GM21786 (cell line): ENCODE measurements around the gene TMEM200B.
"Not testable (repeated sequence)": the region's sequence is repeated elsewhere in the genome, so short reads cannot be mapped to it uniquely, and the experiment has no call there.

ENCODE experiments used
- ATAC-seq: cut with Tn5 transposase; IDR thresholded peaks from one replicate; pipeline ENCODE4 v1.9.1; 2021; ENCODE audit not compliant: unreplicated experiment

The TMEM200B gene

DNA sequence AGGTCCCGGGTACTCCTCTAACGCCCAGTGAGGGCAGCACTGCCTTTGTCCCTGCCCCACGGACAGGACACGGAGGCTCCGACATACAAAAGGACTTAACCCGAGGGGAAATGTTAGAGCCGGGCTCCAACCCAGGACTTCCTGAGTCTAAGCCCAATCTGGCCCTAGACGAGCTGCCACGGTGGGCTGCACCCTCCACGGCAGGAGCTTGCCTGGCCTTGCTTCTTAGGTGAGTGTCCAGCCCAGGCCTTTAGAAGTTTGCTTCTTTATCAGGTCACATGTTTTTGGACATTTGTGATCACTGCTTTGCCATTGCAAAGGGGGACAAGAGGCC, 11.0 kb upstream of the TMEM200B start:
- ATAC-seq = no peak

DNA sequence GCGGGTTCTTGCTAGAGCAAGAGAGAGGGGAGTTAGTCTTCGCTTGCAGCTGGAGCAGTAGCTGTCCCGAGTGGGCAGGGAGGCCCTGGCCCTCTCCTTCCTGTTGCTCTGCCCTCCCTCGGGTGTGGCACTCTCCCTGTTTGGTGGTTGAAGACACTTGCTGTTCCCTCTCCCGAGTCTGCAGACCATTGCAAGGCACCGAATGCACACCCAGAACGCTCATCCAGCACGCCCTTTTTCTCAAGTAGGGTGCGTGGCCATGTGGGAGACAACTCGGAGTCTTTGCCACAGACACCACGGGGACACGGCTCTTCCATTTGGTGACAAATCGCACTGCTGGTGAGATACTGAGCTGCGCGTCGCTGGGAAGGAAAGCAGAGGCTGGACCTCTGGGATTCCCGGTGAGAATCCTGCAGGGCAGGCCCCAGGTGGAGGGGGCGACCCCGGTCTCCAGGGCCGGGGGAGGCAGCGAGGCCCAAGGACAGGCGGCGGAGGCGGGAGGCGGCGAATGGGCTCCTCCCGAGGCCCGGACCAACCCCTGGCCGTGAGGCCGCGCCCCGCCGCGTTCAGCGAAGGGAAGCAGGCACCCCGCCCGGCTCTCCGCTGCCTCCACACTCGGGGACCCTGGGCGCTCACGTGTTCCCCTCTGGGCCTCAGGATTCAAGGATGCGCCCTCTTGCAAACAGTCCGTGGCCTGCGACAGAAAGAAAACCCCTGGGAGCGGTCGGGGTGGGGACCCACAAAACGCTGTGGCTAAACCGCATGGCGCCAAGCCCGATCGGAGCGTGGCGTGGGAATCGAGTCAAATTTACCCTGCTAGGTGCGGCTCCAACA, 10.4 kb upstream of the TMEM200B start:
- ATAC-seq = no peak

DNA sequence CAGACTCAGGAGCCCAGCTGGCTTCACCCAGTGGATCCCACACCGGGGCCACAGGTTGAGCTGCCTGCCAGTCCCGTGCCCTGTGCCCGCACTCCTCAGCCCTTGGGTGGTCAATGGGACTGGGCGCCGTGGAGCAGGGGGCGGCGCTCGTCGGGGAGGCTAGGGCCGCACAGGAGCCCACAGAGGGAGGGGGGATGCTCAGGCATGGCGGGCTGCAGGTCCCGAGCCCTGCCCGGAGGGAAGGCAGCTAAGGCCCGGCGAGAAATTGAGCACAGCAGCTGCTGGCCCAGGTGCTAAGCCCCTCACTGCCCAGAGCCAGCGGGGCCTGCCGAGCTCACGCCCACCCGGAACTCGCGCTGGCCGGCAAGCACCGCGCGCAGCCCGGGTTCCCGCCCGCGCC, 7.4 kb upstream of the TMEM200B start:
- not testable (repeated sequence) for ATAC-seq

DNA sequence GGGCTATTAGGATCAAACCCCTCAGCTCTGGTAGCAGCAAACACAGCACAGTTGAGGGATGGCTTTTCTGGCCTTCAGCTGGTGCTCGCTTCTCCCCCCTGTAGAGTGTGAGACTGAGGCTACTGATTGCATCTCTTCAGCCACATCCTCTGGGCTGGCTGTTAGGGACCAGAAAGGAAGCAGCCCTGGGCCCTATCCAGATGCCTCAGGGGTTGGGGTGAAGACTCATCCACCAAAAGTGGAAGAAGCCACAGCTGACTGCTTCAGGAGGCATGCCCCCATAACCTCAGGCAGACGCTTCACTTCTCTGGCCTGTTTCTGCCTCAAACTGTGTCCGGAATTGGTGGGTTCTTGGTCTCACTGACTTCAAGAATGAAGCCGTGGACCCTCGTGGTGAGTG, 6.2 kb upstream of the TMEM200B start:
- no peak for ATAC-seq

DNA sequence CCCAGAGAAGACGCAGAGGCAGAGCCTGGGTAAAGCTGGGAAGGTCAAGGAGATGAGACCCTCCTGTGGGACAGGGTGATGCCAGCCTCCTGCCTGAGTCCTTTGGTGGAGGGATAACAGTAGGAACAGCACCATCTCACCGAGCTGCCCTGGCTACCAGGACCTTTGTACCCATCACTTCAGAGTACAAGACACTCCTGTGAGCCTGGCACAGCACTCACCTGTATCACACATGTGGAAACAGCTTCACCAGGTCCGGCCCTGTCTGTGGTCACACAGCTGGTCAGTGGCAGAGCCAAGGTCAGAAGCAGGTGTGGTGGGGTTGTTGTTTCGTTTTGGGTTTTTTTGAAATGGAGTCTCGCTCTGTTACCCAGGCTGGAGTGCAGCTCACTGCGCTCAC, 5.0 kb upstream of the TMEM200B start:
- no peak for ATAC-seq

DNA sequence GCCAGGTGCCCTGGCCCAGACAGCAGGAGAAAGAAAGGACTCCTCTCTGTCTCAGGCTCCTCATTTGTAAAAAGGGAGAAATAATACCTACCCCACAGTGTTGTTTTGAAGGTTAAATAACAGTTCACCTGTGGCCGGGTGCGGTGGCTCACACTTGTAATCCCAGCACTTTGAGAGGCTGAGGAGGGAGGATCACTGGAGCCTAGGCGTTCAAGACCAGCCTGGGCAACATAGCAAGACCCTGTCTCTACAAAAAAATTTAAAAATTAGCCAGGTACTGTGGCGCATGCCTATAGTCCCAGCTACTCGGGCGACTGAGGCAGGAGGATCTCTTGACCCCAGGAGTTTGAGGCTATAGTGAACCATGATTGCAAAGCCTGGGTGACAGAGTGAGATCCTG, 2.5 kb upstream of the TMEM200B start:
- ATAC-seq = no peak

DNA sequence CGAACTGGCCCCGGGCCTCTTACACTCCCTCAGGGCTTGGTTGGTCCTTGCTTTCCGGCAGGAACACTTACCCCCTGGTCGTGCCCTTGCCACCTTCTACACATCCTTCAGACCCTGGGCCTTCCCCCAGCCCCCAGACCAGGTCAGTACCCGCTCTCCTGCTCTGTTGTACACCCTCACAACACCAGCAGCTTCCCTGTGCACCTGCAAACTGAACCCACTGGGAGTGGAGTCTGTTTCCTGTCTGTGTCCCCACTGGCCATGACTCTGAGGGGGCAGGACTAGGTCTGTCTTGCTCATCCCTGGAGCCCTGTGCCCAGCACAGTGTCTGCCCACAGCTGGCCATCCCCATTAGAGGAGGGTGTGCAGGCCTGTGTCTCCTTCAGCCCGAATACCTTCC, 2.1 kb upstream of the TMEM200B start:
- no peak for ATAC-seq

DNA sequence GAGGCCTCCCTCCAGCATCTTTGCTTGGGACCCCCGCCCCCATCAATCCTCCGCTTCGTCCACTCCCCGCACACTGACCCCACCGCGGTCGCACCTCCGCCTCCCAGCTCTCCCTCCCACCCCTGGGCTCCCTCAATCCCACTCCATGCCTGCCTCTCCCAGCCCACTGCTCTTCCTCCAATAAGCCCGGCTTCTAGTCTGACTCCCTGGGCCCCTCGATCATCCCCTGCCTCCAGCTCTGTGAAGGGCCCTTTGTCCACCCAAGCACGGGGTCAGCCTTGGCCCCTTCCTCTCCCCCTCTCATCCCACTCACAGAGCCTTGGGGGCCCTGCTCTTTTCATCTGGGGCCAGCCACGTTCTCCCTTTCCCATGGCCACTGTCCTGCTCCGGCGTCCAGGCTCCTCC, 1.5 kb upstream of the TMEM200B start:
- ATAC-seq = no peak

DNA sequence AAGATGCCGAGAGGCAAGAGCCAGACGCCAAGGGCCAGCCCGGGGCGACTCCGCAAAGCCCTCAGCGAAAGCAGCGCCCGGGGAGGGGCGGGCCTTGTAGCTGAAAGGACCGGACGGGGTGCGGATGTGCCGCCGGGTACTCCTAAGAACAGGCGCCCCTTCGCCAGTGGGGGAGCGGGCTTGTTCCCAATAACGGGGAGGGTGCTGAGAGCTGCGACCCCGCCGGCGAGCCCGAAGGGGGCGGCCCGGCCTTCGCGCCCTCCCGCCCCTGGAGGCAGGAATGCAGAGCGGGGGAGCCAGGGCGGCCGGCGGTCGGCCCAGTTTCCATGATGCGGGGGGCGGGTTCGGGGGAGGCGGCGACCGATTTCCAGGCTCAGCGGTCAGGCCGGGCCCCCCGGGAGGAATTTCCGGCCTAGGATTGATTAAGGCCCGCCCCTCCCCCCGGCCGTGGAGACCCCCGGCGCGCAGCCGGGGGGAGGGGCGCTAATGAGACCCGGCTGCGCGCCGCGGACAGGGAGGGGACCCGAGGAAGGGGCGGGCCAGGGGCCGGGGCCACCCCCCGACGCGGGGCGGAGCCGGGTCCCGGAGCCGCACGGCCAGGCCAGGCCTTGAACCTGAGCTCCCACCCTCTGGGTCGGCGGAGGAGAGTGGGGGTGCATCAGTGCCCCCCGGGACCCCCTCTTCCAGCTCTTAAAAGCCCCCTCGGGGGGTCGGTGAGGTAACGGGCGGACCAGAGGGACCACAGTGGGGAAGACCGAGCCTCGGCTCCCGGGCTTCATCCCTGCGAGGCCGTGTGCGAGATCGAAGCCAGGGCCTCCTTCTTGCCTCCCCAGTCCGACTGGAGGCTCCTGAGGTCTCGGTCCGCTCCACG, 898 bp upstream of the TMEM200B start:
- ATAC-seq = no peak

DNA sequence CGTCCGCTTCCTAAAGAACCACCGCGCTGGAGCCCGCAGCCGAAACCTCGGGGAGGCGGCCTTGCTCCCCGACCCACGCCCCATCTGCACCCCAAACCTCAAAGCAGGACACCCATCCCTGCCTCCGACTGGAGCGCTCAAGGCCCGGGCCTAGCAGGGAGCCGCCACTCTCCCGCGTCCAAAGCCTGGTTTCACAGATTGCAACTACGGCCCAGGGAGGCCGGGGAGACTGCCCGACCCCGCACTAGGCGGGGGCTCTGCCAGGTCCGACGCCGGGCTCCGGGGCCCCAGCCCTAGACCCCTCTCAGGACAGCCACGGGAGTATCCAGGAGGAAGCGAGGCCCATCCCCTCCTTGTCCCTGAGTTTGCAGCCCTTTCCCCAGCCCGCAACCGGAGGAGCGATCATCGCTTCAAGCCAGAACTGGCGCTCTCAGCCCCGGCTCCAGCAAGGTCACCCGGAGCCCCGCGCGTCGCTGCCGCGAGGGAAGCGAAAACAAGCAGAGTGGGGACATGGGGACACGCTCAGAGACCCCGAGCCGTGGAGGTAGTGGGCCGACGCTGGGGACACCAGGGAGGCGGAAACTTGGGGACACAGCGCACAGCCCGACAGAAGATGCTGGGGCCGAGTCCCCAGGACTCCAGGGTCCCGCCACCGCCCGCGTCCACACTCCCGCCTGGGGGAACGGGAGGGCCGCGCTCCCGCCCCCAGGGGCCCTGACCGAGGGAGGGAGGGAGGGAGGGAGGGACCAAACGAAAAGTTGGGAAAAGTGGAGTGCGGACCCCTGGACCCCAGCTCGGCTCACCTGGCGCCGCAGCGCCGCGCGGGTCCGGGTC, 433 bp downstream of the TMEM200B start:
- ATAC-seq = no peak

DNA sequence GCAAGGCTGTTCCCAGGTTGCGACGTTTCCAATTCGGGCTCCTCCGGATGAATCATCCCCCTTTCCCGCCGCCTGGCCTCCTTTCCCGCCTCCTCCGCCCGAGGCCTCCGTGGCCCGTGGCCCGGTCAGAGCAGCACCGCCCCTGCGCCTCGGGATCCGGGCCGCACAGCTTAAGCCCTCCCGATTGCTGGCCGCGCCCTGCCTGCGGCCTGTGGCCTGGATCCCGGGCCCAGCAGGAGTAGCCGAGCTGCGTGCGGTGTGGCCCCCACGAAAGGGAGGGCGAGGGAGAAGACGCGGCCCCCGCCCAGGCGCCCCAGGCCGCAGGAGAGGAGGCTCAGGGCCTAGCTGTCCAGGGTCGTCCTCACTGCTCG, 1.0 kb downstream of the TMEM200B start:
- ATAC-seq = no peak

DNA sequence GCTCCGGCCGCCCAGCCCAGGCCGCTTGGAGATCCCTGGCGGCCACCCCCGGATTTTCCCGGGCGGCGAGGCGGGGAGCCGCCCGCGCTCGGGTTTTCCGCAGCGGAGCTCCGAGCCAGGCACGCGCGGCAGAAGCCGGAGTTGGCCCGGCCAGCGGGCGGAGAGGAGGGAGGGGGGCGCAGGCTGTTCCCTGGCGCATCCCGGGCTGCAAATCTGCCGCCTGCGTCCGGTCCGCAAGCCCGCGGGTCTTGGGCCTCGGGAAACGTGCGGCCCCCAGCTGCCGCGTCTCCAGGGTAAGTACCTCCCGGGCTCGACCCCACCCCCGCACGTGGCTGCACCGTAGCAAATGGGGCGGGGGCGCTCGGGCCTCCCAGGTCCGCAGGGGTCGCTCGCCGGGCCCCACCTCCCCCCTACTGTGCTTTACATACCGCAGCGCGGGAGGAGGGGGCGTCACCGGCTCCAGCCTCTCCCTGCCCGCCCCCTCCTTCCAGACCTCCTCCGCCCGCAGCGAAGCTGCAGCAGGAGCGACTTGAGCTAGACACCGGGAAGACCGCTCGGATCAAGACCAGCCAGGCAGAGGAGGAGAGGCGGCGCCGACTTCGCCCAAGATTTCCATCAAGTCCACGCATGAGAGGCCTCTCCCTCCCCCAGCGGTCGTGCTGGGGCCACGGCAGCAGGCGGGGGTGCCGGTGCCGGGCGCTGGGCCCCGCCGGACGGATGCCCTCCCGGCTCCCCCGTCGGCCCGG, 1.6 kb downstream of the TMEM200B start:
- ATAC-seq = no peak

DNA sequence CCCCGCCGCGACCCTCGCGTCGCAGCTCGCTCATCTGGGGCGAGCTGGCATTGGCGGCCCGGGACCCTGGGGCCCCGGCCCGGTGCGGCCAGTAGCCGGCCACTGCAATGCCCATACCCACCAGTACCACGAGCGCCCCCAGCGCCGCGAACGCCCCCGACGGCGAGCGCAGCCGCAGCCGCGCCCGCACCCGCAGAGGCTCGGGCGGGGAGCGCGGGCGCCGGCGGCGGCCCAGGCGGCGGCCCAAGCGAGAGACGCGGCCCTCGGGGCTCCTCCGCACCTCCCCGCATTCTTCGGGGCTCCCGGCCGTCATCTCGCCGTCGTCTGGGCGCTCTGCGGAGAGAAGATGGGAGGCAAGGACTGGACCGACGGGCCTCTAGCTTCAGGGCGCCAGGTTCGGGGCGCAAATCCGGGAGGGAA, 2.2 kb downstream of the TMEM200B start:
- no peak for ATAC-seq

DNA sequence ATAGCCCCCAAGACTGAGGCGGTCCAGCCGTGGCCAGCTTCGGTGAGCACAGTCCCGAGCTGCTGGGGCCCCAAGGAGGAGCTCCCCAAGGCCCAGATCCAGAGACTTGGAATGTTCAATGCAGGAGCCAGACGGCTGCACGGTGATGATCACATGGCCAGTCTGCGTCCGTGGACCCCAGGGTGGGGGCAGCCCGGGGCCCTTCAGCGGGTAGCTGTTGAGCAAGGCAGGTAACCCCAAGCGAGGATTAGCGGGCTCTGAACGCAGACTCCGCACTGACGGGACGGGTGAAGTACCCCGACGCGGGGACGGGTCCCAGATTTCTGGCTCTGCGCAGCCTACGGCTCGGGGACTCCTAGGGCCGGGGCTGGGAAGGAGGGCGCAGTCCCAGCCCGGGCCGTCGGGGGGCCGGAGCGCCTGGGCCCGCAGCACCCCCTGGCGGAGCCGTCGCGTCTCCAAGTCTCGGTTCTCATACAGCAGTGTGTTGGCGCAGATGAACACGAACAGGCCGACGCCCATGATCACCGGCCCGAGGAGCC, 2.7 kb downstream of the TMEM200B start:
- no peak for ATAC-seq

DNA sequence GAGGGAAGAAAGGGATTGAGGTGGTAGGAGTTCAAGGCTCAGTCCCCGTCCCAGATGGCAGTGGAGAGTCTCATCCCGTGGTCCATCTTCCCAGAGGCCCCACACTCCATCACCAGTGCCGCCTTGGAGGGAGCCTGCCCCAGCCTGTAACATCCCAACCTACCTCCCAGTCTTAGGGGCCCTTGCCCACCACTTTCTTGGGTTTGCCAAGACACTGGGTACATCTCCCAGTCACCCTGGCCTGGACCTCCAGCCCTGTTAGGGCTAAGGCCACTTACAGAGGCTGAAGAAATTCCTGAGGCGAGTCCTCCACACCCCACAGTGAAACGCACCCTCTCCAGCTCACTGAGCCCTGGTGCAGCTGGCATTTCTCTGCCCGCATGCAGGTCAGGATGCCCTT, 3.3 kb downstream of the TMEM200B start:
- no peak for ATAC-seq

DNA sequence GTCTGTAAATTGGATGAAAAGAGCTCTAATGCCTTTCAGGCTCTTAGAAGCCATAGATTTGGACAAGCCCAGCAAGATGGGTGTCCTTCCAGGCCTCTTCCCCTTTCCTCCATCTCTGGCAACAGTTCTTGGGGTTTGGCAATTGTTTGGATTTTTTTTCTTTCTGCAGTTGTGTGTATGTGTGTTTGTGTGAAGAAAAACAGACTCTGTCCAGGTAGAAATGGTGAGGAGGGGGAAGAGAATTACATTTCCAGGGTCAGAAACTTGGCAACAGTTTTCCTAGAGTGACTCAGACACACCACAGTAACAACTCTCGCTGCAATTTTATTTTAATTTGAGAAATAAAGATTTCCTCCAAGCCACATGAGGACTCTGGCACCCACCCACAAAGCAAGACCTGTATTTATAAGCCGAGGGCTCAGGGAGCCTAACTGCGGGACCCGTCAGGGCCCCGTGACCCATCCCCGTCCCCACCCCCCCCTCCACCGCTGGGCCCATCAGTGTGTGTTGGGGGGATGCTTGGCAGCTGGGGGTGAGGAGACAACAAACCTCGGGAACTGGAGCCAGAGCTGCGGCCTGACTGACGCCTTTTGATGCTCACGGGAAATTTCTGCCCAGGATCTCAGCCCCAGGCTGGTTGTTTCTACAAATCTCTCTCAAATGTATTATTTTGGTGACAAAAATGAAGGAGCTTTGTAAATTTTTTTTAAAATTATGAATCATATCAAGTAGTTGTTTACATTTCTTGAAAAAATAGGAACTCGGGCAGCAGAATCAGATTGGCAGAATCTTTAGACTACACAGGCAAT, 4.4 kb downstream of the TMEM200B start:
- ATAC-seq = no peak

DNA sequence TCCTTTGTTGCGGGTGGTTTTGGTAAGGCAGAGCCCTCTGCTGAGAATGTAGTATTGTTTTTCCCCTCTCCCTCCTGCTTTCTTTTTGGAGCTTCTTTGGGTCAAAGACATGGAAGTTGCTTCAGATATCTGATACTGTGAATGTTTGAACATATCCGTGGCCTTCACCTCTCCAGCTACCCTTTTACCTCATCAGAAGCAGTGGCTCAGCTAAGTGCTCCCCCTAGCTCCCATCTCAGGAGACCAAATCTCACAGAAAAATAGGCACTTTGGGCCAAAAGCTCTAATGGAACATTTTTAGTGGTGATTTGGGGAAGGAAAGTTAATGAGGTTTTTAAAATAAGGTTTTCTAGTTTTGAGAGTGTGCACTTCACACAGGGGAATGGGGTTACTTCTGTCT, 6.3 kb downstream of the TMEM200B start:
- no peak for ATAC-seq

DNA sequence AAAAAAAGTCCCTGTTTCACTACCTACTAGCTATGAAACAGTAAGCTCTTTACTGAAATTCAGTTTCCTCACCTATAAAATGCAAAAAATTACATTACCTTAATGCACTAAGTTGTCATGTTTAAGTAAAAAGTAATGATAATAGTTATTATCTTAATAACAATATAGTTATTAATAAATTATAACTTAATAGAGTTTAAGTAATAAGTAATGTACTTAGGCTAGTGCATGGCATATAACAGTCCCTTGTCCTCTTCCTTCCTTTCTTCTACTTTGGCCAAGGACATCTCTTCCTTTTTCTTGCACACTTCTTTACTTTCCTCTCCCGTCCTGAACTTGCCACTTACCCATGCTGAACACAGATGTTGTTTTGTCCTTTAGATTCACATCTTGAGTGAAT, 9.0 kb downstream of the TMEM200B start:
- no peak for ATAC-seq

DNA sequence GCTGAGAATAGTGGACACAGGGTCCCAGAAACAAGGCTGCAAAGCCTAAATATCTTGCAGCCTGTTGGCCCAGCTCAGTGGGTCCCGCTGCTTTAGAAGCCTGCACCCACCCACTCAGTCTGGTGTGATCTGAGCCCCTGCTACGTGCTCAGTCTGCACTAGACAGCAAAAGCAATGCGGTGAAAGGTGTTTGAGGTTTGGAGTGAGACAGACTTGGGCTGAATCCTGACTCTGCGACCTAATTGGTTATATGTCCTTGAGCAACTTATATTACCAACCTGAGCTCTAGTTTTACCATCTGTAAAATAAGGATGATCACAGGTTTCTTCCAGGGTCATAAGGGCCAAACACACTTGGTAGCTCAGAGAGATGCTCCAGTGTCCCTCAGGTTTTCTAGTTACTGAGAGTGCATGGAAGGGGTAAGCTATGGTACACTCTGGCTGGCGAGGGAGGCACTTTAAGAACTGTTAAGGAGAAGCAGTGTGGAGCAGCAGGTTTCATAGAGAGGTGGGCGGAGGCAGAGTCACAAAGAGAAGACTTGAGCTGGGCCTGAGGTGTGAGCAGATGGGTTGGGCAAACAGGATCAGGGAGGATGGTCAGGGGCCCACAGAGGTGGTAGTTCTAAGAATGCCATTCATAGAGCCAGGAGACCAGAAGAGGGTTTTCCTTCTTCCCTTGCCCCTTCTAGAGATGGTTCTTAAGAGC, 10.1 kb downstream of the TMEM200B start:
- no peak for ATAC-seq
